Measurements from ENCODE around the gene PYGO2.
"Not testable (repeated sequence)": the region's sequence is repeated elsewhere in the genome, so short reads cannot be mapped to it uniquely, and the experiment has no call there.

The PYGO2 gene

GRCh38 chr1:154940213-154940560 lies 21.4 kb downstream of the PYGO2 start:
- no peak for DNase-seq

- DNase-seq, result no peak
Observed at GRCh38 chr1:154938604-154939399, 22.8 kb downstream of the PYGO2 start.

- no peak for DNase-seq
Observed at GRCh38 chr1:154937988-154938386, 23.6 kb downstream of the PYGO2 start.

GRCh38 chr1:154937085-154937987 lies 24.2 kb downstream of the PYGO2 start:
- peak; percentile 76 to 99 for DNase-seq

GRCh38 chr1:154936555-154937084 lies 25.0 kb downstream of the PYGO2 start, which contains the start of gene PMVK:
Gene PMVK (minus strand): TSS chr1:154936719. CDS start chr1:154936685, 34 bp downstream.
- peak; percentile 91 to 99 for DNase-seq

DNA sequence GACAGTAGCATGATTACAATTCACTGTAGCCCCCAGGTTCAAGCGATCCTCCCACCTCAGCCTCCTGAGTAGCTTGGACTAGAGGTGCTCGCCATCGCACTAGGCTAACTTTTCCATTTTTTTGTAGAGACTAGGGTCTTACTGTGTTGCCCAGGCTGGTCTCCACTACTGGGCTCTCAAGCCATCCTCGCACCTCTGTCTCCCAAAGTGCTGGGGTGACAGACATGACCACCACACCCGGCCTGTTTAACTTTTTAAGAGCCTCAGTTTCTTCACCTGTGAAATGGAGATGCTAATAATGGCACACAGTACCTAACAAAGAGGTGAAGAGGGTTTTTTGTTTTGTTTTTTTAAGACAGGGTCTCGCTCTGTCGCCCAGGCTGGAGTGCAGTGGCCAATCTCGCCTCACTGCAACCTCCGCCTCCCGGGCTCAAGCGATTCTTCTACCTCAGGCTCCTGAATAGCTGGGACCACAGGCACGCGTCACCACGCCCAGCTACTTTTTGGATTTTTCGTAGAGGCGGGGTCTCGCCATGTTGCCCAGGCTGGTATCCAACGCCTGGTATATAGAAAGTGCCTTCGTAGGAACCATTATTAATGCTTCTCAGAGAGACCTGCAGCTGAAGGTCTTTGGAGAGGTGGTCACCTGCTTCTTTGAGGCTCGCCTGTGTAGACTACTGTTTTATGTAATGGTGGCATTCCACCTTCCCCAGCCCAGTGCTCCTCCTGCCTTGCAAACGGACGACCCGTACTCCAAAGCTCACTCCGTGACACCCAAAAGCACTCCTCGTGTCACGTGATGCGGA lies 25.6 kb downstream of the PYGO2 start:
- no peak for DNase-seq

DNA sequence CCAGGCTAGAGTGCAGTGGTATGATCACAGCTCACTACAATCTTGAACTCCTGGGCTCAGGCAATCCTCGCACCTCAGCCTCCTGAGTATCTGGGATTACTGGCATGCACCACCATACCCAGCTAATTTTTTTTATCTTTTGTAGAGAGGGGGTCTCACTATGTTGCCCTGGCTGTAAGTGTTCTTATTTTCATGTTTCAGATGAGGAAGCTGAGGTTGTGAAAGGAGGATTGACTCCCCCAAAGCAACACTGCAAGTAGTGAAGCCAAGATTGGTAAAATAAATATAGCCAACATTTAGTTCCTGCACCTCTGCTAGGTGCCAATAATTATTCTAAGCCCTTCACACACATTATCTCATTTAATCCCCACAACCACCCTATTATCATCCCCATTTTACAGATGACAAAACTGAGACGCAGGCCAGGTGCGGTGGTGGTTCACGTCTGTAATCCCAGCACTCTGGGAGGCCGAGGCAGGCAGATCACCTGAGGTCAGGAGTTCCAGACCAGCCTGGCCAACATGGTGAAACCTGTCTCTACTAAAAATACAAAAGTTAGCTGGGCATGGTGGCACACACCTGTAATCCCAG lies 27.1 kb downstream of the PYGO2 start:
- no peak for DNase-seq

GRCh38 chr1:154931940-154932487 lies 29.6 kb downstream of the PYGO2 start:
- no peak for DNase-seq

DNA sequence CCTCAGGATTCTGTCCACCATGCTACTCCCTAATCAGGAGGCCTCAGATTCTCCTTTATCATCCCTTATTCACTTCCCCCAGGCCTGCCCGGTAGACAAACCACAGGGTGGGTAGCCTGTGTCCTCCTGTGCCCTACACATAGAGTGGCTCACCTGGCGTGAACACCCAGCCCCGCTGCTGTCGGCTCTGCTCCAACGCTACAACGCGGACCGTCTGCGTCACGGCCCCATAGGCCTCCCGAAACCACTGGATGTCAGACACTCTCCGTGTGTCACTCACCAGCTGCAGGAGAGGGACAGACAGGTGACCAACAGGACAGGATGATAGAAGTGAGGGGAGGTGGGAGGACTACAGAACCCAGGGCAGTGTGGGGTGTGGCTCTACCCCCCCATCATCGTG lies 35.4 kb downstream of the PYGO2 start:
- no peak for DNase-seq

GRCh38 chr1:154925335-154926170 lies 36.0 kb downstream of the PYGO2 start:
- DNase-seq, result peak in 1 of 2 donors; percentile 69

DNA sequence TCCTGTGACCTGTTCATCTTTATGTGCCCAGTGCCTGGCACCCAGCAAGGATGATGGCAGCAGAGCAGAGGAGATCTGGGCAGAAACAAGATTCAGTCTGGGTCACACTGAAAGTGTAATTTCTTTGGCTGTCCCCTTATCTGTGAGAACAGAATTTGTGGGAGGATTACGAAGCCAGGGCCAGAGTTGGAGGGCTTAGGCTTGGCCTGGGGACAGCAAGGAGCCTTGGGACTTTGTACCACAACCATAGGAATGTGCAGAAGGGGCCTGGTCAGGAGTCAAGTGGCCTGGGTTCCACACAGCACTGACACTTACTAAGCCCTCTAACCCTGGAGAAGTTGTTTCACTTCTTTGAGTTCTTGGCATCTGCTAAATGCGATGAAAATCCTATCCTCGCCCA lies 37.9 kb downstream of the PYGO2 start:
- no peak for DNase-seq

GRCh38 chr1:154913273-154913672 lies 48.3 kb downstream of the PYGO2 start:
- DNase-seq, result no peak

DNA sequence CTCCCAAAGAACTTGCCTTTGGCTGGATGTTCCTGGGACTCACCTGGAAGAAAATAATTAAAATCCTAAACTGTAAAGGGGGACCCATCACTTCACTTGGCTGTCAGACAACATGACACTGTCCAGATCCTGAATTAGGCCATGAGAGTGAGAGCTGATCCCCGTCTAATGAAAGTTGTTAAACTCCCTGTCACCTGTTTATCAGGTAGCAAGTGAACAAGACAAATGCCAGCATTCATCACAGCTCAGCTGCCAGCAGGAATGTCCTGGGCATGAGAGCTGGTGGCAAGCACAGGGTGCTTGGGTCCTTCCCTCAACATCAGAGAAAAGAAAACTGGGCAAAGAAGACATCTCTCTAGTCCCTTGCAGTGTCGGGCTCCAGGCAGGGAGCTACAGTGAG lies 48.8 kb downstream of the PYGO2 start:
- no peak for DNase-seq

DNA sequence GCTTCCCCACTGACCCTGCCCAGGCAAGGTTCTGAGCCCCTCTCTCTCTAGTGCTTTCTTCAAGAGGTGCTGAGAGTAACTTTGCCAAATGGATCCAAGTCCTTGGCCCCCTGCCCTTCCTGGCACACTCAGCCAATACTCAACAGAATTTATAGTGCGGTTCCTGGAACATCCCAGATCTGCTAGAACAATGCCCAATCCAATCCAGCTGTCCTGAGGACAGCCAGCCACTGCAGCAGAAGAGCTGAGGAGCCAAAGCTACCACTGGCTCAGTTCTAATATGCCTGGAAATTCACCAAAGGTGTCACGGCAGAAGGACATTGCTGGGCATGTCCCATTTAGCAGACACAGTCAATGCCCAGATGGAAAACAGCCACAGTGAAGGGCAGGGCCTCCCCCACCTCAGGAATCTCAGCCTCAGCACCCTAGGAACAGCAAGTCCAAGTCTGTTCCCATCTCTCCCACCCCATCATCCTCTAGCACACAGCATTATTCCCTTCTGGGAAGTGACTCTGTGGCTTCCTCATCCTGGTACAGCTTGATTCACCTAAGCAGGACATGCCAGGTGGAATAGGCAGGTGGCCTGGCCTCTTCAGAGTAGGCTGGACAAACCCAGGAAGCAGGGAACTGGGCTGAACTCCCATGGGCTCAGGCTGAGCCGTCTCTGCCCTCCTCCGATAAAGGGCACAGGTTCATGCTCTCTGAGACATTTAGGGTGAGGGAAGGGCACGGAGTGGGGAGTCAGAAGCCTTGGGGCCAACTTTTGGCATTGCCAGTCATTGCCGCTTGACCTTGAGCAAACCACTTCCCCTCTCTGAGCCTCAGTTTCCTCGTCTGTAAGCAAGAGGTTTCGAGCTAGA lies 49.7 kb downstream of the PYGO2 start:
- DNase-seq, result no peak

DNA sequence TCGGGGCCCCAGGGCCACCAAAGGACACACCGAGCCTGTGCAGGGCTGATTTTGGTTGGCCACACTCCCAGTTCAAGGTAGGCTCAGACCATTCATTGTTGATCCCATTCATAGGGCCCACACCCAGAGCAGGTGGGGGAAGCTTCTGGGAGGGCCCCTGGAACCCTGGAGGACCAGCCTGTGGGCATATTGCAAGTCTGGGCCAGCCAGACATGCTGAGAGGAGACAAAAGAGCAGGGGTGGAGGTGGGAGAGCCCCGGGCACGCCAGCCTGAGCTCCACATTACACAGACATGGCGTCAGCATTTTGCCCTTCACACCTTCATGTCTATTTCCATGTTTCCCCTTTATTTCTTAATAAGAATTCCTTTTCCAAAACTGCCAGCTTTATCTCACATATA lies 50.7 kb downstream of the PYGO2 start:
- DNase-seq, result no peak

DNA sequence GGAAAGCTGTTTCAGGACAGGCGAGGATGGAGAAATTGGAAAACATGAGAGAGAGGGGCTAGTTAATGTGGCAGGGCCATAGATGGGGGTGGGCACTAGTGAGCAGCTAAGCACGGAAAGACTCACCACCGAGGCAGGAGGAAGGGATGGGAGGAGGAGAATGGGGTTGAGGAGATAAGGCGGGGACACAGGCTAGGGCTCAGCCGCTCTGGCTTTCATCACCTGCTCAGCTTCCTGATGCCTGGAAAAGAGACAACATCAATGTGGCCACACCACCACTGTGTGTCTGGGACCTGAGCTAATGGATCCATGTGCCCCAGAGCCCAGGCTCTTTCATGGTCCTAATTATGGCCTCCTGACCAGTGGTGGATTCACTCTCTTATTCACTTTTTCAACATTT lies 52.6 kb downstream of the PYGO2 start:
- DNase-seq, result no peak

- DNase-seq, result not testable (repeated sequence)
Observed at GRCh38 chr1:154908129-154908528, 53.5 kb downstream of the PYGO2 start.

Measured in bone marrow (tissue), 2 donors.